PC-9 (cell line): ENCODE results near the gene HSF5. TPM values are rescaled to one million over a fixed set of nuclear protein-coding genes. Genes with fewer than 3 reads are reported as not detected.

Experiments used
- BruUV-seq: library from RNA; stranded (reverse); fragments of 400-500 nt; replicated peaks from 2 replicates; lab custom pipeline; 2021; lab: Mats Ljungman, UMichigan
- CTCF ChIA-PET: fragments of 300-600 bp; sonication (Branson Sonifier 250); formaldehyde crosslinking; loops from one replicate; lab custom pipeline; 2022; ENCODE audit warnings: antibody characterized with exemption; lab: Charles Lee
- POLR2A ChIA-PET: fragments of 300-600 bp; sonication (Branson Sonifier 250); formaldehyde crosslinking; loops from one replicate; lab custom pipeline; 2022; ENCODE audit warnings: antibody characterized with exemption; ENCODE audit not compliant: unreplicated experiment; lab: Charles Lee
- DNase-seq, 2 experiments: peaks; one replicate each; pipeline versions ENCODE4 v3.0.0 to v3.0.0-alpha.2; 2015 to 2022; ENCODE audit warnings: mixed read lengths in 1 of 2
- H2AFZ ChIP-seq: fragments of 200-600 bp; sonication (generic); 2 replicates; pipeline ENCODE4 v1.8.1; 2017; ENCODE audit warnings: antibody characterized with exemption
- H3F3A ChIP-seq: fragments of 200-600 bp; sonication (generic); 2 replicates; pipeline ENCODE4 v1.8.1; 2017; ENCODE audit warnings: antibody characterized with exemption, mild to moderate bottlenecking, low read depth; ENCODE audit not compliant: insufficient read depth
- H3K27ac ChIP-seq: fragments of 200-600 bp; sonication (generic); 2 replicates; pipeline ENCODE4 v1.6.1; 2016; ENCODE audit warnings: mixed run types
- H3K27me3 ChIP-seq: fragments of 200-600 bp; sonication (generic); 2 replicates; pipeline ENCODE4 v1.6.1; 2016; ENCODE audit warnings: low read depth, mixed run types; ENCODE audit not compliant: insufficient read depth
- H3K36me3 ChIP-seq: fragments of 200-600 bp; sonication (generic); 2 replicates; pipeline ENCODE4 v1.6.1; 2016; ENCODE audit warnings: low read depth, mixed run types
- H3K4me1 ChIP-seq: fragments of 200-600 bp; sonication (generic); replicated peaks from 2 replicates; pipeline ENCODE4 v1.6.1; 2016; ENCODE audit warnings: mixed run types; ENCODE audit not compliant: insufficient read depth
- H3K4me2 ChIP-seq: fragments of 200-600 bp; sonication (generic); 2 replicates; pipeline ENCODE4 v1.6.1; 2017; ENCODE audit warnings: mixed run types
- H3K4me3 ChIP-seq: fragments of 200-600 bp; sonication (generic); 2 replicates; pipeline ENCODE4 v1.6.1; 2016; ENCODE audit warnings: mixed run types
- H3K79me2 ChIP-seq: fragments of 200-600 bp; sonication (generic); 2 replicates; pipeline ENCODE4 v1.6.1; 2017; ENCODE audit warnings: low read depth, mixed run types
- H3K9me2 ChIP-seq: fragments of 200-600 bp; sonication (generic); 2 replicates; pipeline ENCODE4 v1.8.1; 2017; ENCODE audit warnings: mild to moderate bottlenecking; ENCODE audit not compliant: insufficient read depth
- H3K9me3 ChIP-seq: fragments of 200-600 bp; sonication (generic); 2 replicates; pipeline ENCODE4 v1.8.1; 2016; ENCODE audit warnings: low read depth; ENCODE audit not compliant: insufficient read depth
- H4K20me1 ChIP-seq: fragments of 200-600 bp; sonication (generic); 2 replicates; pipeline ENCODE4 v1.8.1; 2017; ENCODE audit not compliant: insufficient read depth
- EZH2 ChIP-seq: fragments of 200-600 bp; sonication (generic); IDR thresholded peaks from 2 replicates; pipeline ENCODE4 v1.8.0; 2017; ENCODE audit warnings: antibody characterized with exemption, low read depth
- intact Hi-C: fragments of 100-400 bp; cut with micrococcal nuclease; formaldehyde crosslinking; loops from one replicate; pipeline ENCODE4 v1.10.0; 2022; ENCODE audit not compliant: unreplicated experiment
- total RNA-seq: library from RNA; stranded (reverse); gene quantifications from 2 replicates; pipeline ENCODE4 v1.2.3, GENCODE V29; 2021
- TF ChIP-seq, protein P1 (sequence below): fragments of 200-600 bp; sonication (generic); conservative IDR thresholded peaks from 2 replicates; pipeline ENCODE4 v1.6.1; 2017; ENCODE audit warnings: mixed run types, antibody characterized with exemption, mild to moderate bottlenecking, moderate library complexity

Gene HSF5
- total RNA-seq, 1 experiment from 2014 or later = not detected

DNA sequence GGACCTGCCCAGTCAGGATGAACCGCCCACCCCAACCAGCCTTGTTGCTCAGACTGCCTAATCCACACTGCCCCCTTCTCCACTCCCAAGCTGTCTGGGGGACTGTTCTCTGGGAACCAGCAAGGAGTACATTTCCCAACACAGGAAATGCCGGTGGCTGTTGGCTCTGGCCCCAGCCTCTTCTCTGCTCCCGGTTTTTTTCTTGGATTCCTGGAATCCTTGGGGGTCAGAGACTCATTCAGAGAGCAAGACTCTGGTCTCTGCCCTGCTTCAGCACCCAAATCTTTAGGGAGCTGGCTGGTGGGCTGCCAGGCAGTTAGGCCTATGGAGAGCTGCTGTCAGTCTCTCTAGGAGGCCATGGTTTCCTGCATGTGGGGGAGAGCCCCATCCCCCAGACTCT lies 37.0 kb upstream of the HSF5 start:
- H3K9me3 ChIP-seq = no peaks in the 10 kb centered on the region
- no peaks in the 10 kb centered on the region for H4K20me1 ChIP-seq
- TF ChIP-seq, protein P1, sequence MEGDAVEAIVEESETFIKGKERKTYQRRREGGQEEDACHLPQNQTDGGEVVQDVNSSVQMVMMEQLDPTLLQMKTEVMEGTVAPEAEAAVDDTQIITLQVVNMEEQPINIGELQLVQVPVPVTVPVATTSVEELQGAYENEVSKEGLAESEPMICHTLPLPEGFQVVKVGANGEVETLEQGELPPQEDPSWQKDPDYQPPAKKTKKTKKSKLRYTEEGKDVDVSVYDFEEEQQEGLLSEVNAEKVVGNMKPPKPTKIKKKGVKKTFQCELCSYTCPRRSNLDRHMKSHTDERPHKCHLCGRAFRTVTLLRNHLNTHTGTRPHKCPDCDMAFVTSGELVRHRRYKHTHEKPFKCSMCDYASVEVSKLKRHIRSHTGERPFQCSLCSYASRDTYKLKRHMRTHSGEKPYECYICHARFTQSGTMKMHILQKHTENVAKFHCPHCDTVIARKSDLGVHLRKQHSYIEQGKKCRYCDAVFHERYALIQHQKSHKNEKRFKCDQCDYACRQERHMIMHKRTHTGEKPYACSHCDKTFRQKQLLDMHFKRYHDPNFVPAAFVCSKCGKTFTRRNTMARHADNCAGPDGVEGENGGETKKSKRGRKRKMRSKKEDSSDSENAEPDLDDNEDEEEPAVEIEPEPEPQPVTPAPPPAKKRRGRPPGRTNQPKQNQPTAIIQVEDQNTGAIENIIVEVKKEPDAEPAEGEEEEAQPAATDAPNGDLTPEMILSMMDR = no peak
- no peak for TF ChIP-seq EZH2
- H3K36me3 ChIP-seq = no peaks in the 10 kb centered on the region
- POLR2A ChIA-PET = no interaction called here
- BruUV-seq = no TSS peak
- CTCF ChIA-PET = no interaction called here
- no peak overlapping the region for H3K4me2 ChIP-seq
- H3K9me2 ChIP-seq = no peaks in the 10 kb centered on the region
- H3K4me1 ChIP-seq = peaks cover 1% of the 10 kb centered on the region; the same call in 1 of the 2 replicates
- H2AFZ ChIP-seq = no peak overlapping the region
- no peak overlapping the region for H3K4me3 ChIP-seq
- no peaks in the 10 kb centered on the region for H3K79me2 ChIP-seq
- intact Hi-C loops = no loop called here
- no peaks in the 10 kb centered on the region for H3F3A ChIP-seq
- H3K27me3 ChIP-seq = no peaks in the 10 kb centered on the region
- no peak overlapping the region for H3K27ac ChIP-seq
- no peak for DNase-seq

DNA sequence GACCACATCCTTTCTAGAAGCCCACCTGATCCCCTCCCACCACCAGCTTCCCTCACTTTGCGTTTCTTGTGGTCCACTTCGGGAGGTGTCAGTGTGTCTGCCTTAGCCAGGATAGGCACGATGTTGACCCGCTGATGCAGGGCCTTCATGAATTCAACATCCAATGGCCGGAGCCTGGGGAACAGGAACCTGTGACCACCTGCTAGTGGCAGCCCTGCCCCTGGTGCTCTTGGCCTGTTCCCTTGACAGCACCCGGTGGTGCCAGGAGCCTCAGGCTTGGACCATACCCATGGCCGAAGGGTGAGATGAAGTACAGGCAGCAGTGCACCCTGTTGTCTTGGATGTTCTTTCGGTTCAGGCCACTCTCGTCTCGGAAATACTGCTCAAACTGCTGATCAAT lies 33.5 kb upstream of the HSF5 start:
- Histone ChIP-seq H3K4me1 (peaks cover 13% of the 10 kb centered on the region), H3K36me3 (no peaks in the 10 kb centered on the region), H4K20me1 (no peaks in the 10 kb centered on the region), H3K79me2 (no peaks in the 10 kb centered on the region), H3F3A (peaks cover 20% of the 10 kb centered on the region), H3K27ac (no peak overlapping the region), H3K9me2 (no peaks in the 10 kb centered on the region), H2AFZ (no peak overlapping the region), H3K4me2 (no peak overlapping the region), H3K4me3 (no peak overlapping the region), H3K9me3 (no peaks in the 10 kb centered on the region), H3K27me3 (no peaks in the 10 kb centered on the region)
- TF ChIP-seq, protein P1 = no peak
- TF ChIP-seq EZH2 = no peak
- POLR2A ChIA-PET = no interaction called here
- DNase-seq = no peak
- intact Hi-C loops = no loop called here
- CTCF ChIA-PET = no interaction called here
- BruUV-seq = no TSS peak

- Histone ChIP-seq H3K27ac (no peak overlapping the region), H3K4me2 (no peak overlapping the region), H3K79me2 (no peaks in the 10 kb centered on the region), H4K20me1 (no peaks in the 10 kb centered on the region), H3K9me3 (no peaks in the 10 kb centered on the region), H3K9me2 (no peaks in the 10 kb centered on the region), H3F3A (peaks cover 25% of the 10 kb centered on the region), H3K4me1 (peaks cover 16% of the 10 kb centered on the region), H3K27me3 (no peaks in the 10 kb centered on the region), H3K4me3 (no peak overlapping the region), H3K36me3 (no peaks in the 10 kb centered on the region), H2AFZ (no peak overlapping the region)
- intact Hi-C loops = no loop called here
- DNase-seq = no peak
- POLR2A ChIA-PET = no interaction called here
- no peak for TF ChIP-seq EZH2
- TF ChIP-seq, protein P1 = peak; percentile 51; the same call in 1 of the 2 replicates
- BruUV-seq = no TSS peak
- CTCF ChIA-PET = no interaction called here
These were observed 32.7 kb upstream of the HSF5 start for GRCh38 chr17:58520843-58521430.
